Stimulated activated CD4-positive, alpha-beta T cell treated with anti-CD3 and anti-CD28 coated beads, Interleukin-4, amount 100 ng/mL, for 4 hours (primary cell): ENCODE data around the gene KCNJ4.
A peak's percentile ranks its signal among the peaks of the same experiment; 100 is the strongest.

Source experiments
- DNase-seq, 2 experiments: peaks; one replicate each; pipeline ENCODE4 v3.0.0-alpha.2; 2020

KCNJ4 gene

GRCh38 chr22:38429499-38430068 lies 25.4 kb downstream of the KCNJ4 start:
- no peak for DNase-seq

DNA sequence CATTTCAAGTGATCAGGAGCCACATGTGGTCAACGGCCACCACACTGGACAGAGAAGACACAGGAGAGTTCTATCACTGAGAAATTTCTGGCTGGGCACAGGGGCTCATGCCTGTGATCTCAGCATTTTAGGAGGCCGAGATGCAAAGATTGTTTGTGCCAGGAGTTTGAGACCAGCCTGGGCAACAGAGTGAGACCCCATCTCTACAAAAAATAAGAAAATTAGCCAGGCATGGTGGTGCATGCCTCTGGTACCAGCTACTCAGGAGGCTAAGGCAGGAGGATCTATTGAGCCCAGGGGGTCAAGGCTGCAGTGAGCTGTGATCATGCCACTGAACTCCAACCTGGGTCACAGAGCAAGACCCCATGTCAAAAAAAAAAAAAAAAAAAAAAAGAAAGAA lies 26.3 kb downstream of the KCNJ4 start:
- no peak for DNase-seq

DNA sequence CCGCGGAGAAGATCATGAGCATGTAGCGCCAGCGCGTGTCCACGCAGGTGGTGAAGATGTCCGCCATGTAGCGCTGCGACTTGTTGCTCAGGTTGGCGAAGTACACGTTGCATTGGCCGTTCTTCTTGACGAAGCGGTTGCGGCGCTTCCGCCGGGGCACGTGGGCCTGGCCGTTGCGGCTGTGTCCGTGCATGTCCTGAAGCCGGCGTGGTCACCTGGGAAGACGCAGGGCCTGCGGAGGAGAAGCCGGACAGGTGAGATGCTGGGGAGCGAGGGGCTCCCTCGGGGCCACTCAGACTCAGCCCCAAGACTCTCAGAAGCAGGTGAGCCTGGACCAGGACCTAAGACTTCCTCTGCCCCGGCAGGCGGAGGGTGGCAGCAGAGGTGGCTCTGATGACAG lies 27.1 kb downstream of the KCNJ4 start:
- DNase-seq, result no peak

GRCh38 chr22:38427465-38427864 lies 27.5 kb downstream of the KCNJ4 start:
- no peak for DNase-seq

GRCh38 chr22:38426628-38427027 lies 28.4 kb downstream of the KCNJ4 start:
- no peak for DNase-seq

GRCh38 chr22:38424525-38425080 lies 30.4 kb downstream of the KCNJ4 start:
- DNase-seq, result no peak

- DNase-seq, result no peak
Measured at GRCh38 chr22:38423512-38424503, 31.2 kb downstream of the KCNJ4 start.

DNA sequence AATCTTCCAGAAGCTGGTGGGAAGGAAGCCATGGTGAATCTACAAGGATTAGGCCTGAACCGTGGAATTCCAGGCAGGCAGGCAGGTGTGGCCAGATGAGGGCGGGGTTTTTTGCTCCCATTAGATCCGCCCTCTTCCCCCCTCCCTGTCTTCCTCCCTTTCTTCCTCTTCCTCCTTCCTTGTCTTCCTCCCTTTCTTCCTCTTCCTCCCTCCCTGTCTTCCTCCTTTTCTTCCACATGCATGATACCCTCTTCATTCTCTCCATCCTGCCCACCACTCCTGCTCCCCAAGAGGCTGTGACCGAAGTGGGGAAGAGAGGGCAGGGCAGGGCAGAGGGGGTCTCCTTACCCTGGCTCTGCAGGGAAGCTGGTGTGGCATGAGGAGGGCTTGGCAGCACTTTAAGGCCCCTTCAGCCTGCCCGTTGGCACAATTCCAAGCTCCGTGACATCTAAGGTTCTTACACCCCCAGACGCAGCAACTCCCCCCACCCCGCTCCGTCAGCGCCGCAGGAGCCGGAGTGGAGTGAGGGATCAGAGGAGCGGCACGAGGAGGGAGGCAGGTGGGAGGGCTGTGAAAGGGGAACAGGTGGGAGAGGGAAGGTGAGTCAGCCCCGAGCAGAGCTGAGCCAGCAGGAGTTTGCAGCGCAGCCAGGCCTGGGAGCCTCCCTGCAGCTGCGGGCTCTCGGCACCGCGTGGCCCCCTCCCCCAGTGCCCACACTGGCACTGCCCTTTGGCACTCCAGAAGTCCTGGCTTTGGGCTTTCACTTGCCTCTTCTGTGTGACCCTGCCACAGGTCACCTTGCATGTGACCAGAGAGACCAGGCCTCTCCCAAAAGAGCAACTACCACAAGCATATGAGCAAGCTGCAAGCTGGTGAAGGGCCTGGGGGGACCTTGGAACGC lies 32.1 kb downstream of the KCNJ4 start:
- no peak for DNase-seq

DNA sequence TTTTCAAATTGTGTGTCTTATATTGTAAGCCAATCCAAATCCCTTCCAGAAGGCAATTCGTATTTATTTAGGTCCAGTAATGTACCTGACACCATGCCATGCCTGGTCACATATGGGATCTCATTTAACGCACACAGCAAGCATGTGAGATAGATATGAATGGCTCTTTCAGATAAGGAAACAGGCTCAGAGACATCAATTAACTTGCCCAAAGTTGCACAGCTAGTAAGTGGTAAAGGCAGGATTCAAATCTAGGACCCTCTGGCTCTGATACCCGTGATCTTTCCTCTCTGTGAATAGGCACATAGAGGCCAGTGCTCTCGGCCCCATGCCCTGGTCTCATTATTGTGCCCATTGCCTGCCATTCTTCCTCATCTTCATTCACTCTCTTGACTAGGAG lies 34.3 kb downstream of the KCNJ4 start:
- DNase-seq, result no peak

DNA sequence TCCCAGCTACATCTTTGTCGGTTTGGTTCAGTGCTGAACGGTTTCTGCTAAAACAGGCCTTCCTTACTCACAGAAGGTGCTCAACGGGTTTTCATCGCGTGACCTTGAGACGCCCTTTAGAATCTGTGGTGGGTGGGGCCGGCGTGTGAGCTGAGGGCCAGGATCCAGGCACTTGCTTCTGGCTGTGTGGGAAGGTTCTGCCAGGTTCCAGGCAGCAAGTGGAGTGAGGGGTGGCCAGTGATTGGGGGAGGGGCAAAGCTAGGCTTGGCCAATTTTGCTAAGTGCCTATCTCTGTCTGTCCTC lies 35.2 kb downstream of the KCNJ4 start:
- no peak for DNase-seq

GRCh38 chr22:38419121-38419857 lies 35.7 kb downstream of the KCNJ4 start:
- DNase-seq, result no peak

- DNase-seq, result no peak
Measured at GRCh38 chr22:38418589-38418988, 36.4 kb downstream of the KCNJ4 start.

DNA sequence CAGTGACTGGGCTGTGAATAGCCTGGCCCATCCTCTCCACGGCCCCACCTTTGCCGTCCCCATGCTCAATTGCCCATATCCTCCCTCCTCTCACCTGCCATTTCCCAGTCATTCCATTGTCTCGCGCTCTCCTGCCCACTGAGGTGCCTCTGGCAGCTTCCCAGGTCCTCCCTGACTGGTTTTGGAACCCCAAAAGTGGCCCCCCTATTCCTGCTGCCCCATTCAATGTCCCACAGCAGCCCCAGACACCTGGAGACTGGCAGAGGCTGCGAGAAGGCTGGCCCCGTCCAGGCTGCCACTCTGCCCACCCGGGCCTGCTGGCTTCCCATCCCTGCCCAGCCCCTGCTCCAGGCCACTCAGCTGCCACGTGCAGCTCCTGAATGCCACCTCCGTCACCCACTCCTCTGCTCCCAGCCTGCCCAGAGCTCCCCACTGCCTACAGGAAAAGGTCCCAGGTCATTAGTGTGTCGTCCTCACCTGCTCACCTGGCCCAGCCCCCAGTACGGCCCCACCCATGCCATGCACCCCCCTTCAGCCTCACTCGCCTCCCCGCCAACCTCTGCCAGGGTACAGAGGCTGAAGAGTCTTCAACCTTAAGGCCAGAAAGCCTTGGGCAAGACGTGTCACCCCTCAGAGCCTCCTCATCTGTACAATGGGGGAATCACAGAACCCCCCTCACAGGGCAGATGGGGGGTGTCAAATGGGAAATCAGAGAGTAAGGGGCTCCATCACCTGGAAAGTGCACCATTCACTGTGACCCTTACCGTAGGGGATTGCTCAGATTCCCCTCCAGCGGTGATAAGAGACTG lies 37.5 kb downstream of the KCNJ4 start:
- no peak for DNase-seq

DNA sequence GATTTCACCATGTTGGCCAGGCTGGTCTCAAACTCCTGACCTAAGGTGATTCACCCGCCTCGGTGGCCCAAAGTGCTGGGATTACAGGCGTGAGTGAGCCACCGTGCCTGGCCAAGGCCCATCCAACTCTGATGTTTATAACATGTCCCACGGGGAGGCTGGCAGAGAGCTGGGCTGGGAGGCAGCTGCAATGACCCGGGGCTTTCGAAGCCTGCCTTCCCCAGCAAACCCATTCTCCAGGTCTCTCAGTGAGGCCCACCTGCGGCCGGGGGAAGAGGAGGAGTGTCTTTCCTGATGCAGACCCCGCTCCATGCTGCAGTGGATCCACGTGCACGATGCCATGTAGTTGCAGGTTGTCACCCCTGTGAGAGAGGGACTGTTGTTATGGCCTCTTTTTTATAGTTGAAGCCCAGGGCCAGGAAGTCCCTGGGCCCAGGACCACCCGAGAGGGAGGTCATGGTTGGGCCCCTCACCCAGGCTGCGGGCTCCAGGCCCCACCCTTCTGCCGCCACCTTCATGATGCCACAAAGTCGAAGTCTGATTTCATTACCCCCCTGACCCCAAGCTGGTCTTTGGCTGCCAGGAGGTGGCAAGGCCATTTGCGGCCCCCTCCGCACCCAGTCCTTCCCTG lies 38.3 kb downstream of the KCNJ4 start:
- DNase-seq, result no peak

DNA sequence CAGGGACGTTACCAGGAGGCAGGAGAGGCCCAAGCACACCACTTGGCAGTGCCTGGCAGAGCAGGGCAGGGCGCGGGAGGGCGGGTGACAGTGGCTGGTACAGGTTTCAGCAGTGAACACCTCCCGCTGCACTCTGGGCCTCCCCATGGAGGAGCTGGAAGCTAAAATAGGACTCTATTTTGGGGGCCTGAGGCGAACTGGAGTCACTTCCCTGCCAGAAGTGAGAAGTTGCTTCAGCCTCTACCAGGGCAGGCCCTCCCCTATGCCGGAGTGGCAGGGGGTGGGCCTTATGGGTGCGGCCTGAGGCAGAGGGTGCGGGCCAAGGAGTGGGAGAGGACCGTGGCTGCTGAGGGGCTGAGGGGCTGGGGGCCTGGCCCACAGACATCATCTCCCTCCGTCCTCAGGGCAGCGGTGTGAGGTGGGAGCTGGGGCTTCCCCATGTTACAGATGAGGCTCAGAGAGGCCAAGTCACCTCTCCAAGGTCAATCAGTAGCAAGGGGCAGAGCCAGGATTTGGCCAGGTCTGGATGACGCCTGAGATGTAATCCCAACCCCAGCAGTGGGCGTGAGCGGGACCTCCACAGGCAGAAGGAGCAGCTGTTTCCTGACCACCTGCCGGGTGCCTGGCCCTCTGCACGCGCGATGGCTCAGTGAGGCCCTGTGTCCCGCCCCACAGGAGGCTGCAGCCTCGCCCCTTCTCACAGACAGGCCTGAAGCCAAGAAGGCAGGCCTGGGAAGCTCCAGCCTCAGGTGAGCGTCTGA lies 39.3 kb downstream of the KCNJ4 start:
- DNase-seq, result no peak

DNA sequence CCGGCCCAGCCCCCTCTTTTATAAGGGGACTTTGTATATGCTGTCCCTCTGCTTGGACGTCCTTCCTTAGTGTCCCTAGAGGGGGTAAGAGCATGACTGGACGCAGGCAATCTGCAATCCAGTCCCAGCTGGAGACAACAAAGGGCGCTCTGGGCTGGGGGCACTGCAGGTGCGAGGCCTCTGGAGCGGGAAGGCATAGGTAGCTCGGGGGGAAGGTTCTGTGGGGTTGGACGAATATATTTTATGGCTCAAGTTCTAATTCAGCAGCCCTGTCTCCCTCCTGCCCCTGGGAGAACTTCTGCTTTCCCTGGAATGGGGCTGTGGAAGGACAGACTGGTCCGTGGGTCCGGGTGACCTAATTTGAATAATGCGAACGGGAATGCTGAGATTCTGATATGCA lies 40.0 kb downstream of the KCNJ4 start:
- DNase-seq, result no peak

DNA sequence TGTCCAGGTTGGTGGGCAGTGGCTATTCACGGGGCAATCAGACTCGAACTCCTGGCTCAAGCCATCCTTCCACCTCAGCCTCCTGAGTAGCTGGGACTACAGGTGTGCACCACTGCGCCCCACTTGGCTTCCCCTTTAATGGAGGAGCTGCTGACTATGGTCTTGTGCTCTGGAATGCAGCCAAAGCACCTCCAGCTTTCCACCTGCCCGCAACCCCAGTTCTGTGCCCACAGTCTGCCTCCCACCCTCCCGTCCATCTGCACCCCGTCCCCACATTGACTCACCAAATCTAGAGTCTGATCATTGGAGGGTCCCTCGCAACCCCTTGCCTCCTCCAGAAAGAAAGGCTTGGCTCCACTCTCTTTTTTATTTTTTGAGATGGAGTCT lies 41.0 kb downstream of the KCNJ4 start:
- no peak for DNase-seq

- DNase-seq, result no peak
Measured at GRCh38 chr22:38413085-38414008, 41.7 kb downstream of the KCNJ4 start.

DNA sequence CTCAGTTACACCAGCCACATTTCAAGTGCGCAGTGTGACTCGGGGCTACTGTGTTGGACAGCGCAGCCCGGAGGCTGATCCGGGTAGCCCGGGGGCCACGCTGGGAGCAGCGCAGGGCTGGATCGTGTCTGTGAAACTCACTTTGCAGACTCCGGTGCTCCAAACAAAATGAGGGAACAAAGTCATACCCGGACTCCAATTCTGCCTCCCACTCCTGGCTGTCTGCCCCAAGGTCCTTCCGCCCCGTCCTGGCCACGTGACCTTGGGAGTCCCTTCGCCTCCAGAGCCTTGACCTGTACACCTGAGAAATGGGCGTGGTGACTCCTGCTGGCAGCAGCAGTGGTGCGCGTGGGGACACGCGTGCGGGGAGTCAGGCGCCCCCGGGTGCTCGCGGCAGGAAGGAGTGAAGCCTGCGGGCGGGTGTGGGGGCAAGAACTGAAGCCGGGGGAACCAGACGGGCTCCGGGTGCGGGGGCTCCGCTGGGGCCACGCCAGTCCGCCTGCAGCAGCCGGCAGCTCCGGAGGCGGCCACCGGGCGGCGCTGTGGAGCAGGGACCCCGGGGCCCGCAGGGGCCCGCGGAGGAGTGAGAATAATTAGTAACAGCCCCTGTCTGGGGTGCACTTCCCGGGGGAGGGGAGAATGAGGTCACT lies 42.4 kb downstream of the KCNJ4 start:
- peak in 1 of 2 experiments; percentile 46 for DNase-seq
